Measurements from ENCODE around the gene ULK1. TPM values are rescaled to one million over a fixed set of nuclear protein-coding genes. Genes with fewer than 3 reads are reported as not detected.
A peak's percentile ranks its signal among the peaks of the same experiment; 100 is the strongest.

ULK1 gene
- total and polyA plus RNA-seq, 12 donors, result 2.9 to 123 (median 29.9) TPM

DNA sequence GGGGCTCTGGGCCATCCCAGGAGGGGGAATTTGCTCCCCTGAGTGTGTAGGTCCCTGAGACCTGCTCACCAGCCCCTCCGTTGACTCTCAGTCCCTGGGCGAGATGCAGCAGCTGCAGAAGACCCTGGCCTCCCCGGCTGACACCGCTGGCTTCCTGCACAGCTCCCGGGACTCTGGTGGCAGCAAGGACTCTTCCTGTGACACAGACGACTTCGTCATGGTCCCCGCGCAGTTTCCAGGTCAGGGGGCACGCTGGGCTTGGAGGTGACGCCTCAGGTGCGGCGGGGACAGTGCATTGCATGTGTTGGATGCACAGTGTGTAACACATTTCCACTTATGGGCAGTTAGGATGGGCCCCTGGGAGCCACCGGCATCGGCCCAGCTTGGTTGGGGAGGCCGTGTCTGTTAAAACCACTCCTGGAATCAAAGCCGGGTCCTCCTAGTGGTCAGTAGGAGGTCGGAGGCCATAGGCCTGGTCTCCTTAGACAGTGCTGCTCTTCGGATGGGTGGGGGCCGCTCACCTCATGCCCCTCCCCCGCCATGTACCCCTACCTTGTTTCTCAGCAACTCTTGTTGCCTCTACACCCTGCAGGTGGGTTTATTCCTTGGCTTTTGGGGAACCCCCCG, 17.5 kb downstream of the ULK1 start:
- DNase-seq, result no peak
- H3K4me1 ChIP-seq (replicated peaks in 1 of 2), result peaks cover 12 to 34% of the 10 kb centered on the region in 2 donors
- TF ChIP-seq CTCF (IDR thresholded peaks at IDR 0.05), result peak in 1 of 6 experiments; percentile 28
- TF ChIP-seq POLR2A (IDR thresholded peaks at IDR 0.05), result no peak
- H3K36me3 ChIP-seq (replicated peaks in 1 of 2), result peaks cover 0 to 85% of the 10 kb centered on the region in 2 donors
- intact Hi-C loops (cut with DNase I), result no loop called here
- WGBS, 4 donors, result 55 to 65% (median 56%) methylated on average over 10 to 22 of the region's 22 CpGs
- no peaks in the 10 kb centered on the region for H3K27me3 ChIP-seq
- H3K9me3 ChIP-seq (replicated peaks in 1 of 3), result no peaks in the 10 kb centered on the region
- no peak overlapping the region for H3K4me3 ChIP-seq
- H3K27ac ChIP-seq, result peak overlapping the region in 4 of 5 donors; percentile 26 to 81 (median 60)

- H3K27ac ChIP-seq, result peak overlapping the region in 4 of 5 donors; percentile 26 to 81 (median 60)
- no peak overlapping the region for H3K4me3 ChIP-seq
- H3K4me1 ChIP-seq (replicated peaks in 1 of 2), result peaks cover 12 to 34% of the 10 kb centered on the region in 2 donors
- no peaks in the 10 kb centered on the region for H3K27me3 ChIP-seq
- DNase-seq, result peak; percentile 97 to 100 (median 99)
- H3K9me3 ChIP-seq (replicated peaks in 1 of 3), result no peaks in the 10 kb centered on the region
- H3K36me3 ChIP-seq (replicated peaks in 1 of 2), result peaks cover 0 to 82% of the 10 kb centered on the region in 2 donors
- TF ChIP-seq CTCF (IDR thresholded peaks at IDR 0.05), result no peak
- WGBS, 4 donors, result 44 to 53% (median 48%) methylated on average over 5 to 20 of the region's 20 CpGs
- intact Hi-C loops (cut with DNase I), result no loop called here
Measured at GRCh38 chr12:131912518-131913274, 18.3 kb downstream of the ULK1 start.

DNA sequence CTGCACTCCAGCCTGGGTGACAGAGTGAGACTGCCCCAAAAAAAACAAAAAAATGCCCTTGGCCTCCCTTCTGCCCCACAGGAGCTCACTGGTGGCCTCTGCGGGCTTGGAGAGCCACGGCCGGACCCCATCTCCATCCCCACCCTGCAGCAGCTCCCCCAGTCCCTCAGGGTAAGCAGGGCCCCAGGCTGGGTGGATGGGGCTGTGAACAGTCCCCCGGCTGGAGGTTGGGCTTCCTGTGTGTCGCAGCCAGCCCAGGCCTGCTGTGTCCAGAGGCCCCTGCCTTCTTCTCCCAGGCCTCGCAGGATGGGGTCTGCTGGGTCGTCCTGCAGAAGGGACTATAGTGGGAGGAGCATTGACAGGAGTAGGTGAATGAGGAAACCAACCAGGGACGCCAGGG, 19.2 kb downstream of the ULK1 start:
- WGBS, 4 donors, result 60 to 84% (median 77%) methylated on average over 1 to 8 of the region's 8 CpGs; no CpG with 5 or more reads in 1 of the 4 donors
- H3K4me3 ChIP-seq, result no peak overlapping the region
- H3K36me3 ChIP-seq (replicated peaks in 1 of 2), result peaks cover 0 to 75% of the 10 kb centered on the region in 2 donors
- H3K9me3 ChIP-seq (replicated peaks in 1 of 3), result no peaks in the 10 kb centered on the region
- H3K27ac ChIP-seq, result no peak overlapping the region
- no peak for TF ChIP-seq POLR2A (IDR thresholded peaks at IDR 0.05)
- no peak for TF ChIP-seq CTCF (IDR thresholded peaks at IDR 0.05)
- no peak for DNase-seq
- intact Hi-C loops (cut with DNase I), result no loop called here
- H3K27me3 ChIP-seq, result no peaks in the 10 kb centered on the region
- peaks cover 12 to 34% of the 10 kb centered on the region in 2 donors for H3K4me1 ChIP-seq (replicated peaks in 1 of 2)

- DNase-seq, result peak in 1 of 7 donors; percentile 19
- H3K36me3 ChIP-seq (replicated peaks in 1 of 2), result peaks cover 0 to 72% of the 10 kb centered on the region in 2 donors
Measured at GRCh38 chr12:131914179-131914702, 19.8 kb downstream of the ULK1 start.

More at GRCh38 chr12:131914179-131914702, 19.8 kb downstream of the ULK1 start:
- no peak overlapping the region for H3K4me3 ChIP-seq
- TF ChIP-seq POLR2A (IDR thresholded peaks at IDR 0.05) (no peak), CTCF (IDR thresholded peaks at IDR 0.05) (no peak)
- WGBS, 4 donors, result 87 to 95% (median 92%) methylated on average over 13 to 14 of the region's 14 CpGs
- H3K27me3 ChIP-seq, result no peaks in the 10 kb centered on the region
- H3K27ac ChIP-seq, result peak overlapping the region in 1 of 5 donors; percentile 13
- H3K9me3 ChIP-seq (replicated peaks in 1 of 3), result no peaks in the 10 kb centered on the region
- intact Hi-C loops (cut with DNase I), result no loop called here
- H3K4me1 ChIP-seq (replicated peaks in 1 of 2), result peaks cover 12 to 34% of the 10 kb centered on the region in 2 donors

All from adrenal gland (tissue), 12 donors.